H9 (cell line): ENCODE data around the gene DELE1. TPM values are rescaled to one million over a fixed set of nuclear protein-coding genes. Genes with fewer than 3 reads are reported as not detected.

ENCODE experiments used
- DNase-seq: peaks from one replicate; pipeline ENCODE4 v3.0.0-alpha.2; 2017
- H2AFZ ChIP-seq: one replicate; pipeline ENCODE4 v1.6.1; 2013; ENCODE audit warnings: mild to moderate bottlenecking, low read length, control low read depth, moderate library complexity
- H2AK5ac ChIP-seq: 2 replicates; pipeline ENCODE4 v1.6.1; 2013; ENCODE audit warnings: low read length, control low read depth, mixed read lengths; ENCODE audit not compliant: insufficient read length
- H2BK120ac ChIP-seq: one replicate; pipeline ENCODE4 v1.6.1; 2013; ENCODE audit warnings: low read depth, mild to moderate bottlenecking, low read length, control low read depth, inconsistent platforms; ENCODE audit not compliant: poor library complexity, severe bottlenecking
- H2BK12ac ChIP-seq: 2 replicates; pipeline ENCODE4 v1.6.1; 2013; ENCODE audit warnings: low read length, control low read depth, mixed read lengths, low read depth; ENCODE audit not compliant: insufficient read length
- H2BK15ac ChIP-seq: 2 replicates; pipeline ENCODE4 v1.6.1; 2013; ENCODE audit warnings: low read depth, low read length, control low read depth
- H2BK20ac ChIP-seq: one replicate; pipeline ENCODE4 v1.6.1; 2013; ENCODE audit warnings: low read depth, mild to moderate bottlenecking, low read length, control low read depth, inconsistent platforms; ENCODE audit not compliant: poor library complexity, severe bottlenecking
- H2BK5ac ChIP-seq: 2 replicates; pipeline ENCODE4 v1.6.1; 2013; ENCODE audit warnings: low read length, control low read depth, mixed read lengths; ENCODE audit not compliant: insufficient read length
- H3K14ac ChIP-seq: 2 replicates; pipeline ENCODE4 v1.6.1; 2013; ENCODE audit warnings: low read length, control low read depth; ENCODE audit not compliant: insufficient read depth
- H3K18ac ChIP-seq: 2 replicates; pipeline ENCODE4 v1.6.1; 2013; ENCODE audit warnings: low read depth, mild to moderate bottlenecking, mixed read lengths, low read length, control low read depth; ENCODE audit not compliant: insufficient read length
- H3K23ac ChIP-seq: 2 replicates; pipeline ENCODE4 v1.6.1; 2013; ENCODE audit warnings: low read length, control low read depth, mixed read lengths, low read depth; ENCODE audit not compliant: insufficient read length
- H3K23me2 ChIP-seq: 2 replicates; pipeline ENCODE4 v1.6.1; 2013; ENCODE audit warnings: low read depth, mild to moderate bottlenecking, mixed read lengths, low read length, control low read depth; ENCODE audit not compliant: insufficient read length, poor library complexity, severe bottlenecking
- H3K27ac ChIP-seq: 2 replicates; pipeline ENCODE4 v1.5.1; 2013; ENCODE audit warnings: low read length, control low read depth, mixed read lengths, low read depth; ENCODE audit not compliant: insufficient read length
- H3K27me3 ChIP-seq: 2 replicates; pipeline ENCODE4 v1.6.1; 2013; ENCODE audit warnings: low read length, control low read depth, inconsistent platforms; ENCODE audit not compliant: insufficient read depth
- H3K4ac ChIP-seq: 2 replicates; pipeline ENCODE4 v1.6.1; 2013; ENCODE audit warnings: low read depth, mild to moderate bottlenecking, control low read depth, inconsistent platforms, low read length, moderate library complexity
- H3K4me1 ChIP-seq: 2 replicates; pipeline ENCODE4 v1.6.1; 2013; ENCODE audit warnings: low read length, control low read depth, inconsistent platforms; ENCODE audit not compliant: insufficient read depth
- H3K4me2 ChIP-seq: 2 replicates; pipeline ENCODE4 v1.6.1; 2013; ENCODE audit warnings: low read length, control low read depth, mixed read lengths; ENCODE audit not compliant: insufficient read length, insufficient read depth
- H3K56ac ChIP-seq: 2 replicates; pipeline ENCODE4 v1.6.1; 2013; ENCODE audit warnings: low read depth, mild to moderate bottlenecking, mixed read lengths, low read length, control low read depth; ENCODE audit not compliant: insufficient read length
- H3K79me1 ChIP-seq: 2 replicates; pipeline ENCODE4 v1.6.1; 2013; ENCODE audit warnings: low read depth, mild to moderate bottlenecking, moderate library complexity, low read length, control low read depth, inconsistent platforms; ENCODE audit not compliant: insufficient read depth, poor library complexity, severe bottlenecking
- H3K79me2 ChIP-seq: 2 replicates; pipeline ENCODE4 v1.6.1; 2013; ENCODE audit warnings: low read length, control low read depth, inconsistent platforms; ENCODE audit not compliant: insufficient read depth
- H3K9ac ChIP-seq: 2 replicates; pipeline ENCODE4 v1.6.1; 2013; ENCODE audit warnings: low read length, control low read depth, mixed read lengths; ENCODE audit not compliant: insufficient read length; ENCODE audit errors: extremely low read depth
- H3K9me3 ChIP-seq: one replicate; pipeline ENCODE4 v1.6.1; 2013; ENCODE audit warnings: low read depth, low read length, inconsistent platforms; ENCODE audit not compliant: control insufficient read depth
- H3T11ph ChIP-seq: one replicate; pipeline ENCODE4 v1.6.1; 2013; ENCODE audit warnings: mild to moderate bottlenecking, low read length, control low read depth, inconsistent platforms
- H4K20me1 ChIP-seq: one replicate; pipeline ENCODE4 v1.6.1; 2013; ENCODE audit not compliant: control insufficient read depth, insufficient read length, insufficient read depth
- H4K5ac ChIP-seq: 2 replicates; pipeline ENCODE4 v1.6.1; 2013; ENCODE audit warnings: low read depth, mild to moderate bottlenecking, mixed read lengths, low read length, control low read depth; ENCODE audit not compliant: insufficient read length
- H4K8ac ChIP-seq: replicated peaks from 2 replicates; pipeline ENCODE4 v1.6.1; 2013; ENCODE audit warnings: low read length, control low read depth, mixed read lengths, low read depth; ENCODE audit not compliant: insufficient read length
- H4K91ac ChIP-seq: 2 replicates; pipeline ENCODE4 v1.6.1; 2013; ENCODE audit warnings: low read depth, mild to moderate bottlenecking, moderate library complexity, mixed read lengths, low read length, control low read depth; ENCODE audit not compliant: insufficient read length
- H3K27ac Mint-ChIP-seq, 3 experiments: 2 replicates in 2 of 3; 3 replicates in 1 of 3; pipeline ENCODE4 v1.8.0; 2020 to 2021; ENCODE audit warnings: mixed read lengths in 3 of 3, mild to moderate bottlenecking in 1 of 3, moderate library complexity in 1 of 3
- H3K27me3 Mint-ChIP-seq: 2 replicates; pipeline ENCODE4 v1.8.0; 2021; ENCODE audit warnings: low read depth, mild to moderate bottlenecking, moderate library complexity, mixed read lengths
- H3K36me3 Mint-ChIP-seq, 3 experiments: 2 replicates in 2 of 3; 3 replicates in 1 of 3; pipeline ENCODE4 v1.8.0; 2020 to 2021; ENCODE audit warnings: low read depth in 3 of 3, mixed read lengths in 3 of 3; ENCODE audit not compliant: insufficient read depth in 1 of 3
- H3K4me1 Mint-ChIP-seq, 2 experiments: 2 replicates each; pipeline ENCODE4 v1.8.0; 2020; ENCODE audit warnings: mixed read lengths in 2 of 2
- H3K4me3 Mint-ChIP-seq, 2 experiments: 2 replicates in 1 of 2; 3 replicates in 1 of 2; pipeline ENCODE4 v1.8.0; 2020 to 2021; ENCODE audit warnings: mild to moderate bottlenecking in 2 of 2, mixed read lengths in 2 of 2, moderate library complexity in 1 of 2
- H3K9me3 Mint-ChIP-seq, 2 experiments: 2 replicates in 1 of 2; 3 replicates in 1 of 2; pipeline ENCODE4 v1.8.0; 2020; ENCODE audit warnings: mild to moderate bottlenecking in 2 of 2, mixed read lengths in 2 of 2, moderate library complexity in 1 of 2
- WGBS: extraction: QIAGEN DNeasy Blood & Tissue Kit; methylation state at CpG from one replicate; pipeline ENCODE4 v1.1.7; 2013; ENCODE audit warnings: missing lambda C conversion rate, low lambda C conversion rate, mixed read lengths; ENCODE audit not compliant: insufficient read length; ENCODE audit errors: extremely low coverage; 5-methylcytosine and 5-hydroxymethylcytosine counted together
- total RNA-seq: library from RNA; stranded (reverse); gene quantifications from 2 replicates; pipeline ENCODE4 v1.2.1, GENCODE V29; 2021
- TF ChIP-seq, protein P1 (sequence below): fragments of 200-600 bp; sonication (generic); conservative IDR thresholded peaks from 3 replicates; pipeline ENCODE4 v1.8.0; 2021; ENCODE audit warnings: antibody characterized with exemption, mild to moderate bottlenecking

DELE1 gene
- total RNA-seq, 1 experiment from 2014 or later = 75.3 TPM

DNA sequence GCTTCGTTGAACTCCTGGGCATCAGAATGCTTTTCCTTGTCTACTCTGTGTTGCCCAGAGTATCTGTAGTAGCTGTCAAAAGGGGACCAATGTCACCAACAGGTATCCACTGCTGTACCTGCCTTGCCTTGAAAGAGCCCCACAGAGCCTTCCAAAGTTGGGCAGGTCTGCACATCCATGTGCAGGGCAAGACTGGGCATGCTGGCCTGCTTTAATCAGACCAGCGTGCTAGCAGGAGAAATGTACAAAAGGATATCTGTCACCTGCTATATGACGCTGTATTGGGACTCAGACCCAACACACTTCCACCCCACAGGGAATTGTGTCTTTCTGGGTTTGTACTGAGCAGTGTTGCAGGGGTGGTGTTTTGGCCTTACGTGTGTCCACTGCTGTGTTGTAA, 11.9 kb downstream of the DELE1 start:
- Histone ChIP-seq H2BK12ac (no peak overlapping the region), H3K23me2 (no peaks in the 10 kb centered on the region), H4K20me1 (peaks cover 2% of the 10 kb centered on the region), H2BK15ac (no peak overlapping the region), H3K27ac (no peak overlapping the region), H3K18ac (no peak overlapping the region), H4K8ac (no peak overlapping the region), H4K91ac (no peak overlapping the region), H3K4me2 (no peak overlapping the region), H2BK20ac (no peak overlapping the region), H3T11ph (no peak overlapping the region), H2AK5ac (no peak overlapping the region), H3K56ac (no peak overlapping the region), H3K27me3 (no peaks in the 10 kb centered on the region), H3K9me3 (no peaks in the 10 kb centered on the region), H3K79me2 (no peaks in the 10 kb centered on the region), H3K23ac (no peak overlapping the region), H3K4ac (no peak overlapping the region), H2BK5ac (no peak overlapping the region), H2AFZ (no peak overlapping the region), H3K14ac (no peak overlapping the region), H3K79me1 (no peaks in the 10 kb centered on the region), H2BK120ac (no peak overlapping the region), H3K9ac (no peak overlapping the region), H3K4me1 (no peaks in the 10 kb centered on the region), H4K5ac (no peak overlapping the region)
- DNase-seq = no peak
- Mint-ChIP-seq H3K27ac (no peak overlapping the region), H3K4me1 (peaks cover 0 to 1% of the 10 kb centered on the region in 2 experiments; a peak in 2 of 4 replicates), H3K36me3 (peaks cover 18 to 74% (median 67%) of the 10 kb centered on the region in 3 experiments; a peak in 5 of 7 replicates), H3K9me3 (no peaks in the 10 kb centered on the region), H3K27me3 (no peaks in the 10 kb centered on the region), H3K4me3 (no peak overlapping the region)
- TF ChIP-seq, protein P1, sequence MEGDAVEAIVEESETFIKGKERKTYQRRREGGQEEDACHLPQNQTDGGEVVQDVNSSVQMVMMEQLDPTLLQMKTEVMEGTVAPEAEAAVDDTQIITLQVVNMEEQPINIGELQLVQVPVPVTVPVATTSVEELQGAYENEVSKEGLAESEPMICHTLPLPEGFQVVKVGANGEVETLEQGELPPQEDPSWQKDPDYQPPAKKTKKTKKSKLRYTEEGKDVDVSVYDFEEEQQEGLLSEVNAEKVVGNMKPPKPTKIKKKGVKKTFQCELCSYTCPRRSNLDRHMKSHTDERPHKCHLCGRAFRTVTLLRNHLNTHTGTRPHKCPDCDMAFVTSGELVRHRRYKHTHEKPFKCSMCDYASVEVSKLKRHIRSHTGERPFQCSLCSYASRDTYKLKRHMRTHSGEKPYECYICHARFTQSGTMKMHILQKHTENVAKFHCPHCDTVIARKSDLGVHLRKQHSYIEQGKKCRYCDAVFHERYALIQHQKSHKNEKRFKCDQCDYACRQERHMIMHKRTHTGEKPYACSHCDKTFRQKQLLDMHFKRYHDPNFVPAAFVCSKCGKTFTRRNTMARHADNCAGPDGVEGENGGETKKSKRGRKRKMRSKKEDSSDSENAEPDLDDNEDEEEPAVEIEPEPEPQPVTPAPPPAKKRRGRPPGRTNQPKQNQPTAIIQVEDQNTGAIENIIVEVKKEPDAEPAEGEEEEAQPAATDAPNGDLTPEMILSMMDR = no peak
- no CpG with 5 or more reads among the region's 4 CpGs for WGBS
